ENCODE results near the gene INVS. TPM values are rescaled to one million over a fixed set of nuclear protein-coding genes. Genes with fewer than 3 reads are reported as not detected.

The INVS gene
- total and polyA plus RNA-seq, 4 donors = 5.7 to 28.1 (median 10.0) TPM

DNA sequence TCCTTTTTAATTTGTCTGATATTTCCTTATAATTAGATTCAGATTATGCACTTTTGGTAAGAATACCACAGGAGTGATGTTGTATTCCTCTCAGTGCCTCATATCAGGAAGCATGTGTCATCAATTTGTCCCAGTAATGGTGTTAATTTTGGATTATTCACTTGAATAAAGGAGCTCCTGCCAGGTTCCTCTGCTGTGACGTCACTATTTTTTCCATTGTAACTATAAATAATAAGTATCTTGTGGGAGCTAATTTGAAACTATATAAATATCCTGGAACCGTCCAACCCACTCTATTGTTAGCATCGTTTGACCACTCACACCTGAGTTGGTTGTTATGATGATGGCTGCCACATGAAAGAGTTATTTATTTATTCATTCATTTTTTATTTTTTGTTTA lies 107.9 kb downstream of the INVS start:
- WGBS = 89% methylated on average over 3 of the region's 3 CpGs
- Histone ChIP-seq H3K27ac (ENCODE audit: low read depth in 1 of 2, low read length in 2 of 2) (no peak overlapping the region), H3K4me3 (ENCODE audit: low read depth in 1 of 3, low read length in 3 of 3) (no peak overlapping the region), H3K9ac (ENCODE audit: low read depth in 1 of 2, low read length in 2 of 2) (no peak overlapping the region), H3K36me3 (ENCODE audit: control insufficient read depth in 4 of 4, insufficient read depth in 3 of 4, low read depth in 1 of 4, low read length in 3 of 4) (no peaks in the 10 kb centered on the region), H3K4me1 (ENCODE audit: control insufficient read depth in 4 of 4, insufficient read depth in 4 of 4, low read length in 3 of 4) (no peaks in the 10 kb centered on the region), H3K9me3 (ENCODE audit: control insufficient read depth in 4 of 4, low read length in 3 of 4) (no peaks in the 10 kb centered on the region), H3K27me3 (ENCODE audit: control insufficient read depth in 4 of 4, insufficient read depth in 4 of 4, low read length in 3 of 4) (no peaks in the 10 kb centered on the region)
- TF ChIP-seq RAD21 (IDR thresholded peaks at IDR 0.05) (no peak), NR2F2 (IDR thresholded peaks at IDR 0.05) (no peak), FOXA2 (IDR thresholded peaks at IDR 0.05) (no peak), HNF4A (conservative IDR thresholded peaks at IDR 0.05) (no peak), FOXA1 (IDR thresholded peaks at IDR 0.05) (no peak), JUND (IDR thresholded peaks at IDR 0.05) (no peak), TAF1 (conservative IDR thresholded peaks at IDR 0.05) (no peak), RXRA (IDR thresholded peaks at IDR 0.05) (no peak), EGR1 (IDR thresholded peaks at IDR 0.05; ENCODE audit: low read depth in 2 of 2) (no peak), GABPA (IDR thresholded peaks at IDR 0.05 in 1 of 2, conservative IDR thresholded peaks at IDR 0.05 in 1 of 2) (no peak), YY1 (IDR thresholded peaks at IDR 0.05) (no peak), SP1 (IDR thresholded peaks at IDR 0.05) (no peak), HNF4G (IDR thresholded peaks at IDR 0.05) (no peak)
- TF ChIP-seq, protein P1, sequence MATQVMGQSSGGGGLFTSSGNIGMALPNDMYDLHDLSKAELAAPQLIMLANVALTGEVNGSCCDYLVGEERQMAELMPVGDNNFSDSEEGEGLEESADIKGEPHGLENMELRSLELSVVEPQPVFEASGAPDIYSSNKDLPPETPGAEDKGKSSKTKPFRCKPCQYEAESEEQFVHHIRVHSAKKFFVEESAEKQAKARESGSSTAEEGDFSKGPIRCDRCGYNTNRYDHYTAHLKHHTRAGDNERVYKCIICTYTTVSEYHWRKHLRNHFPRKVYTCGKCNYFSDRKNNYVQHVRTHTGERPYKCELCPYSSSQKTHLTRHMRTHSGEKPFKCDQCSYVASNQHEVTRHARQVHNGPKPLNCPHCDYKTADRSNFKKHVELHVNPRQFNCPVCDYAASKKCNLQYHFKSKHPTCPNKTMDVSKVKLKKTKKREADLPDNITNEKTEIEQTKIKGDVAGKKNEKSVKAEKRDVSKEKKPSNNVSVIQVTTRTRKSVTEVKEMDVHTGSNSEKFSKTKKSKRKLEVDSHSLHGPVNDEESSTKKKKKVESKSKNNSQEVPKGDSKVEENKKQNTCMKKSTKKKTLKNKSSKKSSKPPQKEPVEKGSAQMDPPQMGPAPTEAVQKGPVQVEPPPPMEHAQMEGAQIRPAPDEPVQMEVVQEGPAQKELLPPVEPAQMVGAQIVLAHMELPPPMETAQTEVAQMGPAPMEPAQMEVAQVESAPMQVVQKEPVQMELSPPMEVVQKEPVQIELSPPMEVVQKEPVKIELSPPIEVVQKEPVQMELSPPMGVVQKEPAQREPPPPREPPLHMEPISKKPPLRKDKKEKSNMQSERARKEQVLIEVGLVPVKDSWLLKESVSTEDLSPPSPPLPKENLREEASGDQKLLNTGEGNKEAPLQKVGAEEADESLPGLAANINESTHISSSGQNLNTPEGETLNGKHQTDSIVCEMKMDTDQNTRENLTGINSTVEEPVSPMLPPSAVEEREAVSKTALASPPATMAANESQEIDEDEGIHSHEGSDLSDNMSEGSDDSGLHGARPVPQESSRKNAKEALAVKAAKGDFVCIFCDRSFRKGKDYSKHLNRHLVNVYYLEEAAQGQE (IDR thresholded peaks at IDR 0.05) = no peak
- TF ChIP-seq, protein P2, sequence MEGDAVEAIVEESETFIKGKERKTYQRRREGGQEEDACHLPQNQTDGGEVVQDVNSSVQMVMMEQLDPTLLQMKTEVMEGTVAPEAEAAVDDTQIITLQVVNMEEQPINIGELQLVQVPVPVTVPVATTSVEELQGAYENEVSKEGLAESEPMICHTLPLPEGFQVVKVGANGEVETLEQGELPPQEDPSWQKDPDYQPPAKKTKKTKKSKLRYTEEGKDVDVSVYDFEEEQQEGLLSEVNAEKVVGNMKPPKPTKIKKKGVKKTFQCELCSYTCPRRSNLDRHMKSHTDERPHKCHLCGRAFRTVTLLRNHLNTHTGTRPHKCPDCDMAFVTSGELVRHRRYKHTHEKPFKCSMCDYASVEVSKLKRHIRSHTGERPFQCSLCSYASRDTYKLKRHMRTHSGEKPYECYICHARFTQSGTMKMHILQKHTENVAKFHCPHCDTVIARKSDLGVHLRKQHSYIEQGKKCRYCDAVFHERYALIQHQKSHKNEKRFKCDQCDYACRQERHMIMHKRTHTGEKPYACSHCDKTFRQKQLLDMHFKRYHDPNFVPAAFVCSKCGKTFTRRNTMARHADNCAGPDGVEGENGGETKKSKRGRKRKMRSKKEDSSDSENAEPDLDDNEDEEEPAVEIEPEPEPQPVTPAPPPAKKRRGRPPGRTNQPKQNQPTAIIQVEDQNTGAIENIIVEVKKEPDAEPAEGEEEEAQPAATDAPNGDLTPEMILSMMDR (IDR thresholded peaks at IDR 0.05; ENCODE audit: low read depth, low read length, missing input control) = no peak
- TF ChIP-seq, protein P3, sequence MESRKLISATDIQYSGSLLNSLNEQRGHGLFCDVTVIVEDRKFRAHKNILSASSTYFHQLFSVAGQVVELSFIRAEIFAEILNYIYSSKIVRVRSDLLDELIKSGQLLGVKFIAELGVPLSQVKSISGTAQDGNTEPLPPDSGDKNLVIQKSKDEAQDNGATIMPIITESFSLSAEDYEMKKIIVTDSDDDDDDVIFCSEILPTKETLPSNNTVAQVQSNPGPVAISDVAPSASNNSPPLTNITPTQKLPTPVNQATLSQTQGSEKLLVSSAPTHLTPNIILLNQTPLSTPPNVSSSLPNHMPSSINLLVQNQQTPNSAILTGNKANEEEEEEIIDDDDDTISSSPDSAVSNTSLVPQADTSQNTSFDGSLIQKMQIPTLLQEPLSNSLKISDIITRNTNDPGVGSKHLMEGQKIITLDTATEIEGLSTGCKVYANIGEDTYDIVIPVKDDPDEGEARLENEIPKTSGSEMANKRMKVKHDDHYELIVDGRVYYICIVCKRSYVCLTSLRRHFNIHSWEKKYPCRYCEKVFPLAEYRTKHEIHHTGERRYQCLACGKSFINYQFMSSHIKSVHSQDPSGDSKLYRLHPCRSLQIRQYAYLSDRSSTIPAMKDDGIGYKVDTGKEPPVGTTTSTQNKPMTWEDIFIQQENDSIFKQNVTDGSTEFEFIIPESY (IDR thresholded peaks at IDR 0.05) = no peak
- TF ChIP-seq, protein P4, sequence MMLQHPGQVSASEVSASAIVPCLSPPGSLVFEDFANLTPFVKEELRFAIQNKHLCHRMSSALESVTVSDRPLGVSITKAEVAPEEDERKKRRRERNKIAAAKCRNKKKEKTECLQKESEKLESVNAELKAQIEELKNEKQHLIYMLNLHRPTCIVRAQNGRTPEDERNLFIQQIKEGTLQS (IDR thresholded peaks at IDR 0.05) = no peak
- TF ChIP-seq, protein P5, sequence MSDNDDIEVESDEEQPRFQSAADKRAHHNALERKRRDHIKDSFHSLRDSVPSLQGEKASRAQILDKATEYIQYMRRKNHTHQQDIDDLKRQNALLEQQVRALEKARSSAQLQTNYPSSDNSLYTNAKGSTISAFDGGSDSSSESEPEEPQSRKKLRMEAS (IDR thresholded peaks at IDR 0.05) = no peak
- no peak for DNase-seq (ENCODE audit: low spot score)

All from liver (tissue), 9 donors.